GOT3 (cell line): Measurements from ENCODE around the gene STX10.

Source experiments
- DNase-seq: peaks from one replicate; lab custom pipeline; 2025; ENCODE audit warnings: mixed read lengths; lab: John Stamatoyannopoulos, UW

STX10 gene

GRCh38 chr19:13100031-13100588 is 50.1 kb downstream of the STX10 start:
- DNase-seq: no peak

GRCh38 chr19:13099073-13099999 is 50.8 kb downstream of the STX10 start:
- no peak for DNase-seq

- DNase-seq: no peak
Measured at GRCh38 chr19:13098277-13099072, 51.7 kb downstream of the STX10 start.

GRCh38 chr19:13097463-13098258 is 52.5 kb downstream of the STX10 start:
- DNase-seq: no peak

- DNase-seq: no peak
Measured at GRCh38 chr19:13097033-13097462, 53.1 kb downstream of the STX10 start.

GRCh38 chr19:13095934-13096927 is 53.9 kb downstream of the STX10 start:
- no peak for DNase-seq

- no peak for DNase-seq
Measured at GRCh38 chr19:13095393-13095784, 54.8 kb downstream of the STX10 start.

GRCh38 chr19:13094771-13095392 is 55.3 kb downstream of the STX10 start:
- DNase-seq: no peak

GRCh38 chr19:13094106-13094504 is 56.1 kb downstream of the STX10 start:
- no peak for DNase-seq
